DMS53 treated with DMSO at 0.1 percent for 48 hours (cell line): ENCODE measurements around the gene EIF4G1.

Source experiments
- DNase-seq: peaks from one replicate; lab custom pipeline; 2025; ENCODE audit not compliant: unreplicated experiment; lab: John Stamatoyannopoulos, UW

EIF4G1 gene

DNA sequence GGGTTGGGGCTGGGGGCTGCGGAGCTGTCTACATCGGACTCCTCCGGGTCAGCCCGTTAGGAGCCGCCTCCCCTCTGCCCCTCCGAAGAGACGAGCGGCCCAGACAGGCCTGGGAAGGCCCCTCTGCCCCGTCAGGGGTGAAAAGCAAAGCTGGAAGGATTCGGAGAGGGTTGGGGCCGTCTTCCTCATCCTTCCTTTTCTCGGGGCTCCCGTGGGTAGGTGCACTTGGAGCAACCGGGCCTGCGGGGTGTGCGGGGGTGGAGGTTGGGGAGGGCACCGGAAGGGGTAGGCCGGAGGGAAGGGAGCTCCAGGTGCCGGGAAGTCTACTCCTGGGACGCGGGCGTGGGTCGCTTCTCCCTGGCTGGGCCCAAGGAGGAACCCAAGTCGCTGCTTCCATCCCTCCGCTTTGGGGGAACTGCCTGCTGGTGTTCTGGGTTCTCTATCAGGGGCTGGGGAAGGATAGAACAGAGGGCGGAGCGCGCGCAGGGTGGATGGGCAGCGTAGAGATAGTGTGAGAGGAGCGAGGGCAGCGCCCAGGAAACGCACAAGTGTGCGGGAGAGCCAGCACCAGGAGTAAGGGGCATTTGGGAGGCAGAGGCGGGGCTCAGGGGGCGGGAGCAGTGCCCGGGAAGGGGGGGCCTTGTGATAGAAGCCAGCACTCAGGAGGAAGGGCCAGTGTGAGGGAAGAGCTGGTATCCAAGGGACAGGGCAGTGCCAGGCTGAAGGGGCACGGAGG, 47.7 kb downstream of the EIF4G1 start:
- DNase-seq: peak; percentile 58

DNA sequence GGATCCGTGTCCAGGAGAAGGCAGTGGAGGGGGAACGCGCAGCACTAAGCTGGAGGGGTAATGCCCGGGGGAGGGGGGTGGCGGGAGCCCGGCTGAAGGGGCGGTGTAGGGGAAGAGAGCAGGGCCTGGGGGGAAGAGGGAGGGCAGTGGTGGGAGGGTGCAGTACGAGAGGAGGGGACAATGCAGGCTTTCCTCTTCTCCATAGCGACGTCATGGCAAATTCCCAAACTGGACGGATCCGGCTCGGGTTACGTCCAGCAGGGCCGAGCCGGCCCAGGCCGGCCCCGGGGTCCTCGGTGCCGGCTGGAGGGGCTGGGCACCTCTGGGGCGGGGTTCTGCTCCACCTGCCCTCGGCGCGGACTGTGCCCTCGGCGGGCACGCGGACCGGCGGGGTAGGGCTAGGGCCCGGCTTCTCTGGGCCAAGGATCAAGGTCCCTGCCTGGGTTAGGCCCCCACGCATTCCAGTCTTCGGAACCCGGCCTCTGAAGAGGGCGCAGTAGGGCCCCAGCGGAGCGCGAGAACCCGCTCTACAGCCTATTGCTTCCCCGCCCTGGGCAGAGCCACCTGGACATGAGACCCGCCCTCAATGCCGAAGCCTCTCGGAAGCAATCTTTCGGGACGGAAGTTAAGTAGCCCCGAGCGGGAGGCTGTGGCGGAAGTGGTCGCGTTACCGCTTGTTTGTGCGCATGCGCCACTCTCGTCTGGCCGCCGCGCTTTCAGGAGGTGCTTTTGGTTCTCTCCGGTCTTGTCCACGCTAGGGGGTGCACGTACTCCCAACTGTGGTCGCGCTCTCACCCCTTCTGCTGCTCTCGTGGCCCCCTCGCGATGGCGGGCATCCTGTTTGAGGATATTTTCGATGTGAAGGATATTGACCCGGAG, 48.5 kb downstream of the EIF4G1 start:
- peak; percentile 89 for DNase-seq

DNA sequence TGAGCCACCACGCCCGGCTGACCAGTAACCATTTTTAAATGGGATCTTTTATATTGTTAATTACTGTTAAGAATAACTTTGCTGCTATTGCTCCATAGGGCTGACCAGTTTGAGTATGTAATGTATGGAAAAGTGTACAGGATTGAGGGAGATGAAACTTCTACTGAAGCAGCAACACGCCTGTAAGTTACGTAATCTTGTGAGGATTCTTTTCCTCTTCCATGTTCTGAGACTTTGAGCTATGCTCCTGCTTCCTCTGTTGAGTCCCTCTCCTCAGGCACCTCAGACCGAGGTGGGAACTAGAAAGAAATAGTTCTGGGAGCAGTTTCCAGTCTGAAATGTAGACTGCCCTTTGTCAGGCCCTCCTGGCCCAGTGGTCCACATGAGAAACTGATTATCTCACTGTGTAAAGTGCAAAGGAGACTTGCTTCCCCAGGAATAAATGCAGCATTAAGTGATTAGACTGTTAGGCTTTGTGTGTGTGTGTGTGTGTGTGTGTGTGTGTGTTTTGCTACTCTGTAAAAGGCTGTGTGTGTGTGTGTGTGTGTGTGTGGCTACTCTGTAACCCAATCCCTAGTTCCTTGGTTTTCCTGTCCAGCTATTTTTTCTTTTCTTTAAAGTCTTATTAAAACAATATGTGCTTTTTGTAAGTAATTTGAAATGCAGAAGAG, 52.3 kb downstream of the EIF4G1 start:
- no peak for DNase-seq

DNA sequence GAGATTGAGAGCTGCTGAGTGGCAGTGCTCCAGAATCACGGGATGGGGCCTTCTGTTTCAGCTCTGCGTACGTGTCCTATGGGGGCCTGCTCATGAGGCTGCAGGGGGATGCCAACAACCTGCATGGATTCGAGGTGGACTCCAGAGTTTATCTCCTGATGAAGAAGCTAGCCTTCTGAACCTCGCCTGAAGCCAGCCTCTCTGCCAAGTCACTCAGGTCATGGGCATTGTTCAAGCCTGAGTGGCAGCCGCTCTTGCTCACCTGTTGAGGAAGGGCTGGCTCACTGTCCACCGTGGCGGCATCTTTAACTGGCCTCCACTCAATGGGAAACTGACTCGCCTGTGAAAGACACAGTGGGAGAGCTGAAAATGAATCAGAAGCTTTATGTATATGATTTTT, 53.7 kb downstream of the EIF4G1 start:
- no peak for DNase-seq

GRCh38 chr3:184368586-184369183, 54.3 kb downstream of the EIF4G1 start:
- DNase-seq: no peak

GRCh38 chr3:184371570-184372018, 57.2 kb downstream of the EIF4G1 start:
- peak; percentile 86 for DNase-seq

- DNase-seq: no peak
Measured at GRCh38 chr3:184372296-184372821, 58.0 kb downstream of the EIF4G1 start.

- no peak for DNase-seq
Measured at GRCh38 chr3:184372911-184373310, 58.5 kb downstream of the EIF4G1 start.

DNA sequence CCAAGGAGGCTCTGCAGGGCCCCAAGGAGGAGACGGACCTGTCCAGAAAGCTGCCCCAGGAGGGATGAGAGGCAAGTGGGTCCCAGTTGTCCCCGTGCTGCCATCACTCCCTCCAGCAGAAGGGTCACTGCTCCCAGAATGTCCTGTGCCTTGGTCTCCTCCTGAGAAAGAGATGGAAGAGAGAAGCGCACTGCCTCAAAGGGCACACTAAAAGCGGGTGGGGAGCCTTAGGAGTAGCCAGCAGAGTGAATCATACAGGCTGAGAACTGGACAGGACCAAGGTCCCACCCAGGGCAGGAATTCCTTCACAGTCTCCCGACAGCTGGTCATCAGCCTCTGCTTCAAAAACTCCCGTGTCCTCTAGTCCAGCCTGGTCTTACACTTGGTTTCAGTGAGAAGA, 59.0 kb downstream of the EIF4G1 start:
- DNase-seq: no peak

GRCh38 chr3:184375747-184376461, 61.5 kb downstream of the EIF4G1 start:
- DNase-seq: no peak

DNA sequence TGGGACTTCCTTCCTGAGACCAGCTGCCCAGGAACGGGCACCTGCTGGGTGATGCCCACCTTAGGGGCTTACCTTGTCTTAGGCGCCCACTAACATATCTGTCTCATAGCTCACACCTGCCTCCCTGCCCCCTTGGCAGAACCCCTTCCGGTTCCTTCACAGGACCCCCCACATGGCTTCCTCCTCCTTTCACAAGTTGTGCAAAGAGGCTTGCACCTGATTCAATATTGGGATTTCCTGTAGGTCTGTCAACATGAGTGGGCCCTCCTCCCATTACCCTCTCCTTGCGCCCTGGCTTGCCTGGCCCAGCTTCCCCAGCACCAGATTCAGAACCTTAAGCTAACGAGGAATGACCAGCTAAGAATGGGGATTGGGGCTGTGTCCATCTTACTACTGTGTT, 63.0 kb downstream of the EIF4G1 start:
- DNase-seq: peak; percentile 37

DNA sequence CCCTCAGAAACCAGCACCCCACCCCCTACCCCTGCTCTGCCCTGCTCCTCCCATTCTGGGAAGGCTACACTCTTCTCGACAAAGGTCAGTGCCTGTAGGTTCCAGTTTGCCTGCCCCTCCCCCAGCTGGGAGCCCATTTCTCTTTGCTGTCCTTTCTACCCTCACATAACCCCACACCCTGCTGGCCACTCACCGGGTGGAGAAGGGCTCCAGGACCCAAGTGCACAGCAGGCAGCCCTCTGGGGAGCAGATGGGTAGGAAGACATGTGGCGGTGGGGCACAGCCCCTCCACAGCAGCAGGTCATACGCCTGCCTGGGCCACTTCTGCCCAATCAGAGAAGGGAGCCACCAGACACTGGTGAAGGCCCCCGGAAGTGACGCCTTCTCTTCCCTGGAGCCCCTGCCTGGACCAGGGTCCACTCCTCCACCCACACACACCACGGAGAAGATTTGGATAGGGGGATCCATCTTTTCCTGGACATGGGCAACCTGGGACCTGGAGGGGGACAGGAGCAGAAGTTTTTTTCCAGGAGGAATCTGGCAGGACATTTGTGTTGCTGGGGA, 63.6 kb downstream of the EIF4G1 start, which contains the start of gene THPO:
Gene THPO (minus strand): TSS at position 326 of the 564 bp plus-strand sequence. CDS start 1,948 bp downstream, outside the sequence.
- DNase-seq: peak; percentile 37

GRCh38 chr3:184378651-184379357, 64.4 kb downstream of the EIF4G1 start:
- DNase-seq: no peak

GRCh38 chr3:184379358-184380184, 65.2 kb downstream of the EIF4G1 start, which contains the start of gene CHRD:
CHRD (plus strand) TSS chr3:184380054; CDS start chr3:184380319, 265 bp downstream.
- DNase-seq: no peak

DNA sequence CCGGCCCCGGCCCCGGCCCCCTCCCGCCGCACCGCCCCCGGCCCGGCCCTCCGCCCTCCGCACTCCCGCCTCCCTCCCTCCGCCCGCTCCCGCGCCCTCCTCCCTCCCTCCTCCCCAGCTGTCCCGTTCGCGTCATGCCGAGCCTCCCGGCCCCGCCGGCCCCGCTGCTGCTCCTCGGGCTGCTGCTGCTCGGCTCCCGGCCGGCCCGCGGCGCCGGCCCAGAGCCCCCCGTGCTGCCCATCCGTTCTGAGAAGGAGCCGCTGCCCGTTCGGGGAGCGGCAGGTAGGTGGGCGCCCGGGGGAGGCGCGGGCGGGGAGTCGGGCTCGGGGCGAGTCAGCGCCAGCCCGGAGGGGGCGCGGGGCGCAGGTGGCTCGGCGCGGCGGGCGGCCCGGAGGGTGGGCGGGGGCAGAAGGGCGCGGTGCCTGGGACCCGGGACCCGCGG, 65.8 kb downstream of the EIF4G1 start:
- DNase-seq: no peak

DNA sequence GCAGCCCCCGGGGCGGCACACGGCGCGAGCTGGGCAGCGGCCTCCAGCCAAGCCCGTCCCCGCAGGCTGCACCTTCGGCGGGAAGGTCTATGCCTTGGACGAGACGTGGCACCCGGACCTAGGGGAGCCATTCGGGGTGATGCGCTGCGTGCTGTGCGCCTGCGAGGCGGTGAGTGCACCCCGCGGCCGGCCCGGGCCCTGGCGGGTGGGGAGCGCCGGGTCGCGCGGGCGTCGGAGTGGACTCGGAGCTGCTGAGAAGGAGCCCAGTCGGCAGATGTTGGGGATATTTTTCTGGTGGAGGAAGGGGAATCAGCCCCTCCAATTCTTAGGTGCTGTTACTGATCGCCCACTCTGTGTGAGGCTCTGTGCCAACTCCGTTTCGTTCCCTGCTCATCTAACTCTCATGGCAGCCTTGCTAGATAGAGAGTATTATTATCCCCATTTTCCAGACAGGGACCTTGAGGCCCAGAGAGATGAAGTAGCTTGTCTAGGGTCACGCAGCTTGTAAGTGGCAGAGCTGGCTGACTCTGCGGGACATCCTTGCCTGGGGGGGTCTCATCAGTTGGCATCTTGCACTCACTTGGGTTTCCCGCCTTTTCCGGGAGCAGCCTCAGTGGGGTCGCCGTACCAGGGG, 66.3 kb downstream of the EIF4G1 start:
- DNase-seq: no peak
